HCT116 (cell line): ENCODE results near the gene STX2. TPM values are rescaled to one million over a fixed set of nuclear protein-coding genes. Genes with fewer than 3 reads are reported as not detected.
"Not testable (repeated sequence)": the region's sequence is repeated elsewhere in the genome, so short reads cannot be mapped to it uniquely, and the experiment has no call there.

Source experiments
- ATAC-seq: fragments of 200-7000 bp; cut with Tn5 transposase; 2 replicates; pipeline ENCODE4 v1.9.1; 2020; ENCODE audit warnings: mild to moderate bottlenecking, moderate library complexity
- BruUV-seq: library from RNA; stranded (reverse); fragments of 400-500 nt; replicated peaks from 2 replicates; lab custom pipeline; 2021; lab: Mats Ljungman, UMichigan
- CTCF ChIA-PET: fragments of 300-600 bp; sonication (Branson Sonifier 250); formaldehyde crosslinking; loops from one replicate; lab custom pipeline; 2021; ENCODE audit warnings: antibody characterized with exemption; lab: Charles Lee
- POLR2A ChIA-PET: fragments of 300-600, 350-600 bp; sonication (Branson Sonifier 250); formaldehyde crosslinking; loops from one replicate; lab custom pipeline; 2021; ENCODE audit warnings: antibody characterized with exemption; lab: Charles Lee
- RAD21 ChIA-PET, 2 experiments: fragments of 300-600 bp; sonication (Branson Sonifier 250); formaldehyde crosslinking; loops; one replicate each; lab custom pipeline; 2023; ENCODE audit warnings: low total read pairs in 2 of 2; ENCODE audit not compliant: uncharacterized antibody in 2 of 2, unreplicated experiment in 2 of 2, low non-redundant PET in 1 of 2; lab: Charles Lee
- DNase-seq: peaks from one replicate; pipeline ENCODE4 v3.0.0-alpha.2; 2010; ENCODE audit warnings: low read depth, low spot score
- H2AFZ ChIP-seq: fragments of 200-600 bp; shearing (Covaris generic), sonication (generic); 2 replicates; pipeline ENCODE4 v1.6.1; 2017; ENCODE audit warnings: low read depth, mixed run types, mixed read lengths, antibody characterized with exemption, low read length; ENCODE audit not compliant: poor library complexity, severe bottlenecking
- H3K27ac ChIP-seq: 2 replicates; pipeline ENCODE4 v1.5.1; 2012; ENCODE audit warnings: low read depth, low read length
- H3K27me3 ChIP-seq: fragments of 200-600 bp; sonication (generic); 2 replicates; pipeline ENCODE4 v1.6.1; 2016; ENCODE audit warnings: mixed run types, low read length, mixed read lengths; ENCODE audit not compliant: insufficient read depth
- H3K36me3 ChIP-seq, 2 experiments: fragments of 200-500 bp in 1 of 2; fragments of 200-600 bp in 1 of 2; sonication (Bioruptor generic) in 1 of 2; sonication (generic) in 1 of 2; 2 replicates each; pipeline versions ENCODE4 v1.5.1 to v1.6.1; 2014 to 2016; ENCODE audit warnings: low read length in 2 of 2, inconsistent platforms in 1 of 2, mixed read lengths in 1 of 2, mixed run types in 1 of 2; ENCODE audit not compliant: insufficient read depth in 2 of 2, control insufficient read depth in 1 of 2
- H3K4me1 ChIP-seq, 2 experiments: fragments of 200-600 bp in 1 of 2; sonication (generic) in 1 of 2; 2 replicates each; pipeline versions ENCODE4 v1.5.1 to v1.6.1; 2012 to 2017; ENCODE audit warnings: low read length in 2 of 2, inconsistent platforms in 1 of 2, mild to moderate bottlenecking in 1 of 2, mixed read lengths in 1 of 2, mixed run types in 1 of 2, moderate library complexity in 1 of 2; ENCODE audit not compliant: insufficient read depth in 2 of 2, control insufficient read depth in 1 of 2
- H3K4me2 ChIP-seq: fragments of 200-600 bp; sonication (generic); 2 replicates; pipeline ENCODE4 v1.6.1; 2017; ENCODE audit warnings: mixed run types, low read length, mixed read lengths
- H3K4me3 ChIP-seq, 2 experiments: fragments of 200-600 bp in 1 of 2; sonication (generic) in 1 of 2; replicated peaks in 1 of 2; 2 replicates each; pipeline ENCODE4 v1.5.1; 2011 to 2016; ENCODE audit warnings: low read length in 2 of 2, control low read depth in 1 of 2, low read depth in 1 of 2, mild to moderate bottlenecking in 1 of 2, mixed read lengths in 1 of 2, mixed run types in 1 of 2
- H3K79me2 ChIP-seq: fragments of 200-600 bp; sonication (generic); 2 replicates; pipeline ENCODE4 v1.6.1; 2017; ENCODE audit warnings: mild to moderate bottlenecking, mixed run types, low read length, moderate library complexity, mixed read lengths; ENCODE audit not compliant: insufficient read depth
- H3K9ac ChIP-seq: fragments of 200-600 bp; sonication (generic); 2 replicates; pipeline ENCODE4 v1.6.1; 2016; ENCODE audit warnings: low read length, mixed read lengths
- H3K9me2 ChIP-seq: fragments of 200-600 bp; sonication (generic), shearing (Covaris generic); 2 replicates; pipeline ENCODE4 v1.6.1; 2017; ENCODE audit warnings: mixed run types, mild to moderate bottlenecking, moderate library complexity; ENCODE audit not compliant: insufficient read depth
- H3K9me3 ChIP-seq, 2 experiments: fragments of 200-500 bp in 1 of 2; fragments of 200-600 bp in 1 of 2; sonication (Bioruptor generic) in 1 of 2; sonication (generic) in 1 of 2; 2 replicates each; pipeline ENCODE4 v1.6.1; 2014 to 2017; ENCODE audit warnings: low read length in 2 of 2, mixed read lengths in 2 of 2, inconsistent platforms in 1 of 2, low read depth in 1 of 2, mild to moderate bottlenecking in 1 of 2, mixed run types in 1 of 2, moderate library complexity in 1 of 2; ENCODE audit not compliant: control insufficient read depth in 1 of 2, insufficient read depth in 1 of 2
- H4K20me1 ChIP-seq: fragments of 200-600 bp; sonication (generic), shearing (Covaris generic); 2 replicates; pipeline ENCODE4 v1.6.1; 2017; ENCODE audit warnings: mixed run types, mild to moderate bottlenecking, moderate library complexity; ENCODE audit not compliant: insufficient read depth
- ATF3 ChIP-seq: IDR thresholded peaks from 2 replicates; pipeline ENCODE4 v1.6.1; 2012
- CEBPB ChIP-seq: IDR thresholded peaks from 2 replicates; pipeline ENCODE4 v1.6.1; 2012; ENCODE audit warnings: low read depth
- ELF1 ChIP-seq: IDR thresholded peaks from 2 replicates; pipeline ENCODE4 v1.6.1; 2012; ENCODE audit warnings: low read depth, borderline replicate concordance
- FOSL1 ChIP-seq: IDR thresholded peaks from 2 replicates; pipeline ENCODE4 v1.6.1; 2012; ENCODE audit warnings: low read depth
- JUND ChIP-seq: IDR thresholded peaks from 2 replicates; pipeline ENCODE4 v1.6.1; 2012
- MAX ChIP-seq: IDR thresholded peaks from 2 replicates; pipeline ENCODE4 v1.6.1; 2012
- REST ChIP-seq: IDR thresholded peaks from 2 replicates; pipeline ENCODE4 v1.6.1; 2012; ENCODE audit warnings: low read depth
- ZFX ChIP-seq: fragments of 450-650 bp; IDR thresholded peaks from 2 replicates; pipeline ENCODE4 v1.6.1; 2017
- intact Hi-C: fragments of 100-400 bp; cut with micrococcal nuclease; formaldehyde crosslinking; loops from 2 replicates; pipeline ENCODE4 v1.10.0; 2022
- total RNA-seq: library from RNA; stranded (reverse); gene quantifications from one replicate; pipeline ENCODE4 v1.2.1, GENCODE V29; 2021; ENCODE audit not compliant: unreplicated experiment

Gene STX2
- total RNA-seq, 1 experiment from 2014 or later: 19.2 TPM

- ChIA-PET CTCF (no interaction called here), RAD21 (no interaction called here), POLR2A (no interaction called here)
- Histone ChIP-seq H3K9me2 (no peaks in the 10 kb centered on the region), H3K36me3 (no peaks in the 10 kb centered on the region), H3K4me1 (no peaks in the 10 kb centered on the region), H4K20me1 (no peaks in the 10 kb centered on the region), H3K9ac (no peak overlapping the region), H3K27ac (no peak overlapping the region), H3K79me2 (no peaks in the 10 kb centered on the region), H2AFZ (no peak overlapping the region), H3K27me3 (no peaks in the 10 kb centered on the region), H3K4me3 (no peak overlapping the region), H3K4me2 (no peak overlapping the region), H3K9me3 (no peaks in the 10 kb centered on the region)
- no TSS peak for BruUV-seq
- DNase-seq (no peak), ATAC-seq (no peak)
- no peak for TF ChIP-seq CEBPB
- TF ChIP-seq ZFX: no peak
- TF ChIP-seq JUND: no peak
- no peak for TF ChIP-seq FOSL1
- no peak for TF ChIP-seq REST
- TF ChIP-seq ATF3: no peak
- no peak for TF ChIP-seq ELF1
- TF ChIP-seq MAX: no peak
- intact Hi-C loops: no loop called here
Observed at GRCh38 chr12:130783110-130783715, 55.8 kb downstream of the STX2 start.

GRCh38 chr12:130782245-130782644, 56.8 kb downstream of the STX2 start:
- H3K4me1 ChIP-seq, H3K36me3 ChIP-seq, DNase-seq, H3K4me3 ChIP-seq, RAD21 ChIA-PET, H3K4me2 ChIP-seq, H2AFZ ChIP-seq, H3K27ac ChIP-seq, H3K9ac ChIP-seq, H3K9me2 ChIP-seq, BruUV-seq, H3K27me3 ChIP-seq, POLR2A ChIA-PET, H3K9me3 ChIP-seq, H4K20me1 ChIP-seq, intact Hi-C loops, CTCF ChIA-PET, H3K79me2 ChIP-seq, ATAC-seq: not testable (repeated sequence)
